ENCODE data around the gene DCLRE1C.

GRCh38 chr10:14852236-14852635, 101.7 kb downstream of the DCLRE1C start:
- TF ChIP-seq EZH2 (IDR thresholded peaks at IDR 0.05; ENCODE audit: insufficient read depth, poor library complexity, severe bottlenecking) (no peak), EZH2phosphoT487 (IDR thresholded peaks at IDR 0.05; ENCODE audit: insufficient read depth, low read depth) (no peak)

Data from GM23248 (cell line).